GM19452 (cell line): Measurements from ENCODE around the gene FLCN.
A peak's percentile ranks its signal among the peaks of the same experiment; 100 is the strongest.
"Not testable (repeated sequence)": the region's sequence is repeated elsewhere in the genome, so short reads cannot be mapped to it uniquely, and the experiment has no call there.

Experiments used
- ATAC-seq: cut with Tn5 transposase; IDR thresholded peaks from one replicate; pipeline ENCODE4 v1.9.1; 2021; ENCODE audit not compliant: unreplicated experiment

The FLCN gene

DNA sequence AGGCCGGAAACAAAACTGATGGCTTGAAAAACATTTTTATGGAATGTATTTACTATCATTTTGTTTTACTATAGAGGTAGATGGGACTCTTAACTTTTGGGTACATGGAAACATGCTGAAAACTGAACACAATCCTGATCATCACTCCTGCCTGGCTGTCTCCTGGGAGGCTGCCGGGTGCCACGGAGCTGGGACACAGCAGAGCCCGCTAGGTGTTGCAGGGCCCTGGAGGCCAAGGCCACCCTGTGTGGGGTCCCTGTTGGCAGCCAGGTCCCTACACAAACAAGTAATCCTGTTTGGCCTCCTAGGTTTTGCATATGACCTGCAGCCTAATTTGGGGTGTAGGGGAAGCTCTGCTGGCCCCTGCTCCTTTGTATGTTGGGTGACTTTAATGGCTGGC lies 48.4 kb downstream of the FLCN start:
- ATAC-seq, result no peak

DNA sequence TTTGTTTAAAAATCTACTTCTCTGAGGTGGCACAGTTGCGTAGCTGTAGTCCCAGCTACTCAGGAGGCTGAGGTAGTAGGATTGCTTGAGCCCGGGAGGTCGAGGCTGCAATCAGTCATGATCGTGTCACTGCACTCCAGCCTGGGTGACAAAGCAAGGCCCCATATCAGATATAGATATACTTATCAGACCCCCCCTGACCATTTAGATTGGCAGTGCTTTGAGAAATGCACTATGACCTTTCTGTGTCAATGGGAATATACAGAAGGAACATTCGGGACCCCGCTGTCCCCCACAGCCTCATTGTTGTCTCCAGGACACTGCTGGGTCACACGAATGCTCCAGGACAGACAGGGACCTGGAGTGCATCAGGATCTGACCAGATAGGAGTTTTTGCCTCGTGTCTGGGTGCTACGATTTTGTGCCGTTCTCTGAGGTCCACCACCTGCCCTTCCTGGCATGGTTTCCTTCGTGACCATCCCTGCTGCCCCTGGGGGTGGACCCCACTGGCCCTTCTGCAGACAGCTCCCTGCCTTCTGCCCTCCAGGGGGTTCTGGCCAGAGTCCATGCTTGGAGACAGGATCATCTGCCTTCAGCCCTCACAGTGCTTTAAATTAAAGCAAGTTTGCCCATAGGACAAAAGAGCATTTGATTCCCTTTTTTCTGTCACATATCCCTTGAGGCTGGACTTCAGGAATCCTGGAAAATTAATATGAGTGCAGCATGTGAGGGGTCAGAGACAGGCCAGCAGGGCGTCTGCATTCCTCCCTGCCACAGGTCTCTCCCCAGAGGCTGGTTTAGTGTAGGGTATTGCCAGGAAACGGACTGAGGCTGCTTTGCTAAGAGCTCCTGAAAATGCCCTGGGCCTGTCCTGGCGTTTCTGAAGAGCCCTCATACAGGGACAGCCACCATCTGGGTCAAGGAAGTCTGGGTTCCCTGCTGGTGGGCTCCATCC lies 50.1 kb downstream of the FLCN start:
- no peak for ATAC-seq

DNA sequence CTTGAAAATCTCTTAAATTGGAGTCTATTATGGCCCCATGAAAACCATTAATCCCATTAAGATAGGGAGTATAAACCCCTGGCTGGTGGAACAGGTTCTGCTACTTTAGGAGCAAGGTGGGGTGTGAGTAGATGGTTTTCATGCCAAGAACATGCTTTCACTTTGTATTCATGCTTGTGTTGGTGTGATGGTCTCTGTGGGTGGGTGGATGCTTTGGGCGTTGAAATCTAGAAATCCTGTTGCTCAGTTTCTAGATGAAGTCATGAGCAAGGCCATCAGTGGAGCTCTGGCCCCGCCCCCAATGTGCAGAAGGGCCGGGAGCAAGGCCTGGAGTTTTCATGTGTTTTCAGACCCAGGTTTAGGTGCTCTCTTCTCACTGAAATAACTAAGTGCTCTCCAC lies 50.9 kb downstream of the FLCN start:
- no peak for ATAC-seq

DNA sequence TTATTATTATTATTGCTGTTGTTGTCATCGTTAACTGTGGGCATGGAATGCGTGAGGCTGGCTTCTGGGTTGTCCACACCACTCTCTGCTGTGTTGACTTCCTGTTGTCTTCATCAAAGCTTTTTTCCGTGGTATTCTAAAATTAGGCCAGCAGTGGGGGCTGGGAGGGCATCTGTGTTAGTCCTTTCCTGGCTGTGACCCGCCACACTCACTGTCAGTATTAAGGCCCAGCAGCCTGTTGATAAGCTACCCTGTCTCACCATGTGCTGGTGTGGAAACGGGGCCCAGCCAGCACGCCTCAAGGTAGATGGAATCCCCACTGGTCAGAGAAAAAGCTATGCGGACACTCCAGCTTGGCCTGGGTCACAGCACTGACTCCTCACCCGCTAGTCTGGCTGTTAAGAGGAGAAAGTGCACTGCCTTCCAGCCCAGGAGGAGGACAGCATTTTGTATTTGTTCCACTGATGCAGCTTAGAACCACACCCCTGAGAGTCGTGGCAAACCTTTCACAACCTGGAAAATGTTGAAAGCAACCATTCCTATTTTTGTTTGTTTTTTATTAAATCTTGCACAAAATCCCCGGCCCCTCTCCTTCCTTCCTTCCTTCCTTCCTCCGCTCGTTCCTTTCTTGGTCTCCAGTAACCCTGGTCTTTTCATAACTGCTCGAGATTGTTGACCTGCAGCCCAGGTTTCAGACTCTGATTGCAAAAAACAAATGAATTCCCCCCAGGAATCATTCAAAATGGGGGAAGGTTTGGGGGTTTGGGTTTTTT lies 51.8 kb downstream of the FLCN start:
- ATAC-seq, result not testable (repeated sequence)

DNA sequence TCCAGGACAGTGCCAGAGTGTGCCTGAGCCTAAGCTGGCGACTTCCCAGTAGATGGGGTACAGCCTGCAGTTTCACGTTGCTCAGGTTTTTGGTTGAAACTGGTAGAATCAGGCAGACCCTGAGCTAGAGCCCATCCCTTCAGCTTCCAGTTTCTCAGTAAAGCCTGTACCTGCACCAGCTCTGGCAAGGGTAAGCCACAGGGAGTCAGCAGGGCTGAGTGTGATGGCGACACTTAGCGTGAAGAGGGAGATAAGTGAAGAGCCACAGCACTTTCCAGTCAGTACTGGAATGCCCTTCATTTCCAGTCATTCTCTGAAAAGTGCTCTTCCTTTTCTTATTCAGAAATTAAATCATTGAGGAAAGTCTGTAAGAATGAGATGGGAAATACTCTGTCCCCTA lies 53.2 kb downstream of the FLCN start:
- ATAC-seq, result no peak

DNA sequence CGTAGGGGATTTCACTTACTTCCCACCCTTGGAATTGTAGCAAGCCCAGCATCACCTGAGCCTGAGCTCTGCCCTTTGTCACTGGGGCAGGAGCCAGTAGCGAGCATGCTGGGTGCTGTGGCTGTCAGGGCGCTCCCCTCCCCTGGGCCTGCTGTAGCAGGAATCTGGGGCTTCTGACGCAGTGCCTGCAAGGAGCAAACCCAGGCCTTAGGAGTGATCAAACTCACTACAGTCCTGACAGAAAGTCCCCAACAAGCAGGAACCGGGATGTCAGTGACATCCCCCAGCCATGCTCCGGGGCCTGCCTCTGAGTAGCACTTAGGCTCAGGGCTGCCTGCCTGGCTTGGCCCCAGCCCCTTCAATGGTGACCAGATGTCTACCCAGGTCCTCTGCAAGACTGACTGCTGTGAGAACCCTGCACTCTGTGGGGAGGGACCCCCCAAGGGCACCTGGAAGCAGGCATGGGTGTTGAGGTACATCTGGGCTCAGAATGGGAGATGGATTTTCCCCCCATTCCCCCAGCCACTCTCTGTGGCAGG lies 54.3 kb downstream of the FLCN start:
- no peak for ATAC-seq

DNA sequence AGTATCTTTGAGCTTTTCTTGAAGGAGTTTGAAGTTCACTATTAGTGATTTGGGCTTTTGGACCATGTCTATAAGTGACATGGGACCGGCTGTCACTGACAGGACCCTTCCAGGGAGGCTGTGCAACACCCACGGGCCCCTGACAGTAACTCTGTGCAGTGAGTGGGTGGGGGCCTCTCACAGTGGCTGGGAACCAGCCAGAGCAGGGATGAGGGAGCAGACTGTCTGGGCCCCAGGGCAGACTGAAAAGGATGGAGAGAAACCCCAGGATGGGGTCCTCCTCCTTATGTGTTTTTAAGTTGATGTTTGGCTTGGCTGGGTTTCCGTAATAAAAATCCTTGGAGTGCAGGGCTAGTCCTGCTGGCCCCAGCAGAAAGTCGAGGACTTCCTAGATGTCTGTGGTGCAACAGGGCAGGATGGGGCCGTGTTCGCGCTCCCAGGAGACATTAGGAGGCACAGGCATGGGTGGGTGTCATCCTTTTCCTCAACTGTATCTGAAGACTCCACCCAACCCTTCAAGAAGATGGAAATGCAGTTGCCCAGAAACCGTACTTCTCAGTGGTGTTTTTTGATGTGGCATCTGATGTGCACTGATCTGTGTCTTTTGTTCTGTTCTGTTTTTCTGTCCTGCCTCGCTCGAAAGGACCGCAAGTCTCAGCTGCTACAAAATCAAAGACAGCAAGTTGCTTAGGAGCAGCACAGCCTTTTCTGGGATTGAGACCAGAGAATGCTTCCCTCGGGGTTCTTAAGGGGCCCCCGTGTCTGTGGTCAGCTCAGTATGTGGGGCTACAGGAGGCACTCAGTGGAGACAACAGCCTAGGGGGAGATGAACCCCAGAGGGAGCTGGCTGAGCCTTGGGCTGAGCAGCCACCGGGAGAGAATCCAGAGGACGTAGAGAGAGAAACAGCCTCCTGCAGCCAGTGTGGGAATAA lies 55.0 kb downstream of the FLCN start:
- no peak for ATAC-seq

DNA sequence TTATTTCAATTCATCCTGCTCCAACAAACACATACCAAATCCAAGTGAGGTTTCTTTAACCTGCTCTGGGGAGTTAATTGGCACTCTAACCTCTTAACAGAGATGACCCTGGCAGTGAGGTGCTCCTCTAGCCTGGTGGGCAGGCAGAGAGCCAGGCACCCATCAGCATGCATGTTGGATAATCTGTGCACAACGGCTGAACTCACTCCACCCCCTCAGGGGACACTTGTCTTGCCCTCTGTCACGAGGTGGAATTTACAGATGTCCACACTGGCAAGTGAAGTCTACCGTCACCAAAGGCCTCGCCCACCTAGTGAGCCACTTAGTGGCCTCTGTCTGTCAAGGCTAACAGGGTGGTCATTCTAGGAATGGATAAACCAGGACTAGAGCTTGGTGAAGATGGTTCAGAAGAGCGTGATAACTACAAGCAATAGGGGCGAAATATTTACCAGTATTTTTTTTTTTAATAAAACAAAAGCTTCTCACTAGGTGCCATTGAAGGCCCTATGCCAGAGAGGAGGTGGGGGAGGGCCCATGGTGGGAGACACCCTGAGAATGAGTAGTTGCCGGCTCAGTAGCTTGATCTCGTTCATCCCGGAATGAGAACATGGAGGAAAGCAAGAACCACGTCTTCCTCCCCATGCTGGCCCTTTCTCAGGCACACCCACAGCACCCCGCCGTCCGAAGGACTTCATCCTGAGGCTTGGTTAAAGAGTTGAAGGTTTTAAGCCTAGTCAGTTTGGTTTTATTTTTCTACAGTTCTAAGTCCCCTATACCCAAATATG lies 56.0 kb downstream of the FLCN start:
- no peak for ATAC-seq

DNA sequence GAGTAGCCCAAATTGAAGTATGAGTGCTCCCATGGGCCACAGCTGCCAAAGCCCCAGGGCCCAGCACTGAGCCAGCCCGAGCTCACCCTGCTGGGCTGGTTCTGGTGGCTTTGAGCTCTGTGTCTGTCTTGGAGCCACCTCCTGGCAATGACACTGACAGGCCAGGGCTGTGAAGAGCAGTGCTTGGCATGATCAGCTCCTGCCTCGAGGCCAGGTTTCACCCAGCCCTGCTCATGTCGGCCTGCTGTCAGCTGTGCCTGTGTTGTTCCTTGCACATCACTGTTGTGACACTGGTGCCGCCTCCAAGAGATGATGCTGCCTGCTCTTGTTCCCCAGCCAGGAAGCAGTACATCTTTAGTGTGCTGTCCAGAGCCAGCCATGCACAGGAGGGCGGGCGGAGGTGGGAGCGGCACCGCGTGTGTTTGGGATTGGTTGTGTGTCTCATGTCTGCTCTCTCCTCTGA lies 56.8 kb downstream of the FLCN start:
- no peak for ATAC-seq

DNA sequence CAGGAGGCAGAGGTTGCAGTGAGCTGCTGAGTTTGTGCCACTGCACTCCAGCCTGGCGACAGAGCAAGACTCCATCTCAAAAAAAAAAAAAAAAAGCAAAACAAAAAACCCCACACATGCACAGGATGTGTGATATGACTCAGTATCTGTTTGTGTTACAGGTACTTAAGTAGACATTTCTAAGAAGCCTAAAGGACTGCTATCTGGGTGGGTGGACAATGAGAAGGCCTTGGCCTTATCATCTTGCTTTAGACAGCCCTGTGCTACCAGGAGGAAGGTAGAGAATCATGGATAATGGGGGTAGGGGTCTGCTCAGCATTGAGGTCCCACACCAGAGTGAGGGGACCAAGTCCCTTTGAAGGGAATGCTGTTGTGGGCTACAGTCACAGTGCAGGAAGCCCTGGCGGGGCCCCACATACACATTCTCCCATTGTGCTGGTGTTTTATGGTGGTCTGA lies 57.6 kb downstream of the FLCN start:
- no peak for ATAC-seq

DNA sequence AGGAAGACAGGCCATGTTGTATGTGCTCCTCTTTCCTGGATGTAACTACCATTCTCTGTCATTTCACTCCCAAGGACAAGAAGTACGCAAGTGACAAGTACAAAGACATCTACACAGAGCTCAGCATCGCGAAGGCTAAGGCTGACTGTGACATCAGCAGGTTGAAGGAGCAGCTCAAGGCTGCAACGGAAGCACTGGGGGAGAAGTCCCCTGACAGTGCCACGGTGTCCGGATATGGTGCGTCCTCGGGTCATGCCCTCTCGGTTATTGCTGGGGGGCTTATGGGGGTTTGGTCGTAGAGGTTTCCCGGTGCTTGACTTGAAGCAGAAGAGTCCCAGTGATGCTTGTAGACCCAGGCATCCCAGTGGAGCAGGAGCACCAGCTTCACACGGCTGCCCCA lies 59.8 kb downstream of the FLCN start:
- ATAC-seq, result no peak

DNA sequence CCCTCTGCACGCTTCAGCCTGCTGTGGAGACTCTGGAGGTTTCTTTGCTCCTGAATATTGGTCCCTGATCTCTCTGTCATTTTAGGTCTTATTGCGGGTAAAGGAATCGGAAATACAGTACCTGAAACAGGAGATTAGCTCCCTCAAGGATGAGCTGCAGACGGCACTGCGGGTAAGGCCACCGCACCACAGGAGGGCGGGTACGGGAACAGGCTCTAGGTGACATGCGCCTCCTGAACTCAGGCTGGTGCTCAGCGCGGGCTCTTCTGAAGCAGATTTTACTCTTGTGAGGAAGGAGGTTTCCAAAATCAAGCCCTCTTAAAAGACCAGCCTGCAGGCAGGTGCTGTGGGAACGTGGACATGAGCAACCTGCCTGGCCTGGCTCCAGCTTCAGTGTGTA lies 60.6 kb downstream of the FLCN start:
- no peak for ATAC-seq

DNA sequence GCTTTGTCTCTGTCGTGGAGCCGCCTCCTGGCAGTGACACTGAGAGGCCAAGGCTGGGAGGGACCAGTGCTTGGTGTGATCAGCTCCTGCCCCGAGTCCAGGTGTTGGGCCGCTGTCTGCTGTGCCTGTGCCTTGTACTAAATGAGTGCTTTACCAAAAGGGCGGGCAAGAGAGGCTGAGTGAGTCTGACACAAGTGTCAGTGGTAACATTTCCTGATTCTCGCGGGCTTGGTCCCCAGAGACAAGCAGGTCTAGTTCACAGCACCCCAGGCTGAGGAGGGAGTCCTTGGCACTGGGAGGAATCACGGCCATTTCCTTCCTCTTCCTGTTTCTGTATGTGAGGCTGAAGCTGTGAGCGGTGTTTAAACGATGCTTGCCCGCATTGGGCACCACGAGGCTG lies 61.1 kb downstream of the FLCN start:
- ATAC-seq, result peak; percentile 45

DNA sequence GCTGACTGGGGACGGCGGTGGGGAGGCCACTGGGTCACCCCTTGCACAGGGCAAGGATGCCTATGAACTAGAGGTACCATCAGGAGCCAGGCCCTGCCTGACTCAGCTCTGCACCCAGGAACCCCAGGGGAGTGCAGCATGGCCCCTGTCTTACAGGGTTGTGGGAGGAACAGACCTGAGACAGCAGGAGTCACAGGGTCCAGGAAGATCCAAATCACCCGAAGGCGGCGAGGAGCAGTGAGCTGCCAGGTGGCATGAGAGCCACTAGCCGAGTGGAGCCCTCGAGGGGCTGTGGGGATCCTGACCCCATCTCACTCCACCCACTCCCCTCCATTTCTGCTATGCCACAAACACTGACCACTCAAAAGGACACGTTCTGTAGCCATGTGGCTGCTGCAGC lies 61.6 kb downstream of the FLCN start:
- no peak for ATAC-seq

DNA sequence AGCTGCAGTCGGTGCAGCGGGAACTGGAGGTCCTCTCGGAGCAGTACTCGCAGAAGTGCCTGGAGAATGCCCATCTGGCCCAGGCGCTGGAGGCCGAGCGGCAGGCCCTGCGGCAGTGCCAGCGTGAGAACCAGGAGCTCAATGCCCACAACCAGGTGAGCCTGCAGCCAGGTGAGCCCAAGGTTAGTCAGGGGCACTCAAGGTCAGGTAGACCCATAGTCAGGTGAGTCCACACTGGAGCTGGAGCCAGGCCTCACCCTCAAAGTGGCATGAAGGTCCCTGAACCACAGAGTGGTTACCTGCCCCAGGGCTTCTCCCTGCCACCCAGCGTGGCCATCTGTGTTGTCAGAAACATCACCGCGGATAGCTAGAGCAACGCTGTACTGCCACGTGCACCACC lies 63.0 kb downstream of the FLCN start:
- no peak for ATAC-seq

DNA sequence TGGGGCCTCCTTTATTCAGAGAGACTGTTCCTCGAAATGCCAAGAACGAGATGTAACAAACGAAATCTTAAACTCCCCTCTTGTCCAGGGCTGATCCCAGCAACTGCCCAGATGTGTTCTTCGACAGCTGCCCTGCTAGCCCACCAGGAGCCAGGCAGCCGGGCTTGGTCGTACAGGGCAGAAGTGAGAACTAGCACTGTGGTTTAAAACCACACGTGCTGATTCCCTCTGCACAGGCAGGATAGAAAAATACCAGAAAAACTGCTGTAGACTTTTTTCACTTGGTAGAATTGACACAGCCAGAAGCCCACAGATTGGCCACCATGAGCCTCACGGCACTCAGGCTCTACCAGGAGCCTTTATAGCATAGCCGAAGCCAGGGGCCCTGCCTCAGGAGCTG lies 64.0 kb downstream of the FLCN start:
- no peak for ATAC-seq

DNA sequence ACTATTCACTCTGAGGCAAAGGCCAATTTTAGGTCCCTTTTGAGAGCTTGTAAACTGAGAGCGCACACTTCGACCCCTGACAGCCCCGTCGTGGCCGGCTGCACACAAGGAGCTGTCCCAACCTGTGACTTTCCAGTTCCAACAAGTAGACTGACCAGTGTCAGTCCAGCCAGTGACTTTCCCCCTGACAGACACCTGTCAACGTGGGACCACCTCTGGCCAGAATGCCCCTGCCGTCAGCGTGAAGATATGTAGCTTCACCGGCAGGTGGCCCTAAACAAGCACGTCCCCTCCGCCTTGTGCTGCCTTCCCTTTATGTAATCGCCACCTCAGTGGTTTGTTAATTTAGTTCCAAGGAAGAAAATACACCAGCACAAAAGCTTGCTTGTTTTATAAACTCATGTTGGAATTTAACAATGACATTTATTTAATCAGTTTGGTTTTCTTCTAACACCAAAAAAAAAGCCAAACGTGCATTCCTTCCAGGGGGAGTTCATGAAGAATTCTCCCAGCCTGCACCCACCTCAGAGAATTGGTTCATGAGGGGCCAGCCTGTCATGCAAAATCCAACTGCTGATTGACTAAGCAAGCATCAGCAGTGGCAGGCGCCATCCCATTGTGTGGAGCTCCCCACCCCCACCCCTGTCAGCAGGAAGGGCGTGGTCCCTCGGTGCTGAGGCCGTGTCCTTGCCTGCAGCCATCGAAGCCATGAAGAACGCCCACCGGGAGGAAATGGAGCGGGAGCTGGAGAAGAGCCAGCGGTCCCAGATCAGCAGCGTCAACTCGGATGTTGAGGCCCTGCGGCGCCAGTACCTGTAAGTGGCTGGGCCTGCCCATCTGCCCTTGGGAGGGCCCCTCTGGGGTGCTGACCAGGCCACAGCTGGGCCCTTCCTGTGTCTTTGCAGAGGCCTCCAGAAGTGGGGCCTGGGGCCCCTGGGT lies 64.7 kb downstream of the FLCN start:
- ATAC-seq, result no peak

DNA sequence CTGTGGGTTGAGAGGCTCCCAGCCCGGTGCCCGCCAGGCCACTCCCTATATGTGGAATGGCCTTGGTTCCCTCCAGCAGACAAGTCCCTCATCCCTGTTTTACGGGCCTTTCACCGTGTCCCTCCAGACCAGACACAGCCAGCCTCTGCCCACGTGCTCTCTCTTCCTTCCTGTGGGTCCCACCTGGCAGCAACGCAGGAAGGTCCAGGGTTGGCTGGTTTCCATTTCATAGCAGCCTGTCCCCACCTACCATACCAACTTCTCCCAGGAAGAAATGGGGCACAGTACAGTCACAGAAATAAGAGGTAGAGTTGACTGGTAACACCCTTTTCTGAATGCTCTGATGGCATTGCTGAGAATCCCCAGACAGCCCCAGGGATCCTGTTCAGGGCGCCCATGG lies 65.8 kb downstream of the FLCN start:
- no peak for ATAC-seq
